A673 (cell line): ENCODE data around the gene FBP2. TPM values are rescaled to one million over a fixed set of nuclear protein-coding genes. Genes with fewer than 3 reads are reported as not detected.

Experiments used
- BruUV-seq: library from RNA; stranded (reverse); fragments of 400-500 nt; replicated peaks from 2 replicates; lab custom pipeline; 2021; lab: Mats Ljungman, UMichigan
- CTCF ChIA-PET: fragments of 300-600 bp; sonication (Branson Sonifier 250); formaldehyde crosslinking; loops from one replicate; lab custom pipeline; 2022; ENCODE audit warnings: antibody characterized with exemption; lab: Charles Lee
- POLR2A ChIA-PET: fragments of 300-600 bp; sonication (Branson Sonifier 250); formaldehyde crosslinking; loops from one replicate; lab custom pipeline; 2022; ENCODE audit warnings: antibody characterized with exemption; ENCODE audit not compliant: low non-redundant PET; lab: Charles Lee
- DNase-seq: peaks from one replicate; pipeline ENCODE4 v3.0.0-alpha.2; 2015; ENCODE audit warnings: low spot score
- H3K27ac ChIP-seq: fragments of 200-600 bp; sonication (generic); 2 replicates; pipeline ENCODE4 v1.5.1; 2016; ENCODE audit warnings: mixed run types, low read depth, mild to moderate bottlenecking, mixed read lengths, antibody characterized with exemption, low read length; ENCODE audit not compliant: poor library complexity, severe bottlenecking
- H3K27me3 ChIP-seq: fragments of 200-600 bp; sonication (generic); replicated peaks from 2 replicates; pipeline ENCODE4 v1.6.1; 2017; ENCODE audit warnings: mixed run types, low read depth, mild to moderate bottlenecking, mixed read lengths, antibody characterized with exemption, low read length; ENCODE audit not compliant: insufficient read depth, poor library complexity
- H3K36me3 ChIP-seq: fragments of 200-600 bp; sonication (generic); 2 replicates; pipeline ENCODE4 v1.6.1; 2016; ENCODE audit warnings: mixed run types, mild to moderate bottlenecking, mixed read lengths, antibody characterized with exemption, low read length; ENCODE audit not compliant: insufficient read depth, poor library complexity, severe bottlenecking
- H3K4me1 ChIP-seq: fragments of 200-600 bp; sonication (generic); 2 replicates; pipeline ENCODE4 v1.6.1; 2017; ENCODE audit warnings: mixed run types, mild to moderate bottlenecking, mixed read lengths, antibody characterized with exemption, low read length; ENCODE audit not compliant: insufficient read depth, poor library complexity, severe bottlenecking
- H3K4me3 ChIP-seq: fragments of 200-600 bp; sonication (generic); 2 replicates; pipeline ENCODE4 v1.5.1; 2016; ENCODE audit warnings: low read depth, mixed run types, mild to moderate bottlenecking, mixed read lengths, low read length; ENCODE audit not compliant: poor library complexity, severe bottlenecking
- H3K9me3 ChIP-seq: fragments of 200-600 bp; sonication (generic); 2 replicates; pipeline ENCODE4 v1.6.1; 2016; ENCODE audit warnings: mixed run types, low read depth, mild to moderate bottlenecking, mixed read lengths, antibody characterized with exemption, low read length; ENCODE audit not compliant: poor library complexity, severe bottlenecking
- CTCF ChIP-seq: fragments of 300-800, 200-600 bp; sonication (generic); conservative IDR thresholded peaks from 2 replicates; pipeline ENCODE4 v1.5.1; 2017; ENCODE audit warnings: low read depth, mild to moderate bottlenecking, antibody characterized with exemption, low read length, moderate library complexity, mixed read lengths
- EZH2 ChIP-seq: fragments of 200-600 bp; sonication (generic); IDR thresholded peaks from 2 replicates; pipeline ENCODE4 v1.6.1; 2017; ENCODE audit warnings: borderline replicate concordance, low read depth, mild to moderate bottlenecking, mixed read lengths, antibody characterized with exemption, low read length; ENCODE audit not compliant: poor library complexity, severe bottlenecking
- intact Hi-C: fragments of 100-400 bp; cut with micrococcal nuclease; formaldehyde crosslinking; loops from one replicate; pipeline ENCODE4 v1.10.0; 2022; ENCODE audit not compliant: unreplicated experiment
- total RNA-seq: library from RNA; stranded (reverse); gene quantifications from 2 replicates; pipeline ENCODE4 v1.2.3, GENCODE V29; 2021

FBP2 gene
- total RNA-seq, 1 experiment from 2014 or later, result 0.21 TPM

- no peak overlapping the region for H3K4me3 ChIP-seq
- ChIA-PET POLR2A (no interaction called here), CTCF (no interaction called here)
- no peaks in the 10 kb centered on the region for H3K27me3 ChIP-seq
- H3K4me1 ChIP-seq, result no peaks in the 10 kb centered on the region
- BruUV-seq, result no TSS peak
- TF ChIP-seq CTCF (no peak), EZH2 (no peak)
- intact Hi-C loops, result no loop called here
- H3K36me3 ChIP-seq, result no peaks in the 10 kb centered on the region
- DNase-seq, result no peak
- H3K27ac ChIP-seq, result no peak overlapping the region
- H3K9me3 ChIP-seq, result no peaks in the 10 kb centered on the region
Measured at GRCh38 chr9:94613003-94613402, 19.4 kb upstream of the FBP2 start.

GRCh38 chr9:94612071-94612470 lies 18.4 kb upstream of the FBP2 start:
- intact Hi-C loops, result no loop called here
- Histone ChIP-seq H3K27me3 (no peaks in the 10 kb centered on the region), H3K27ac (no peak overlapping the region), H3K4me3 (no peak overlapping the region), H3K4me1 (no peaks in the 10 kb centered on the region), H3K36me3 (no peaks in the 10 kb centered on the region), H3K9me3 (no peaks in the 10 kb centered on the region)
- no peak for TF ChIP-seq CTCF
- POLR2A ChIA-PET, result no interaction called here
- no peak for DNase-seq
- CTCF ChIA-PET, result no interaction called here
- BruUV-seq, result no TSS peak

GRCh38 chr9:94611638-94612068 lies 18.0 kb upstream of the FBP2 start:
- no peaks in the 10 kb centered on the region for H3K36me3 ChIP-seq
- no peak for TF ChIP-seq CTCF
- TF ChIP-seq EZH2, result no peak
- intact Hi-C loops, result no loop called here
- H3K9me3 ChIP-seq, result no peaks in the 10 kb centered on the region
- no TSS peak for BruUV-seq
- no peak overlapping the region for H3K4me3 ChIP-seq
- no peaks in the 10 kb centered on the region for H3K27me3 ChIP-seq
- no peaks in the 10 kb centered on the region for H3K4me1 ChIP-seq
- POLR2A ChIA-PET, result no interaction called here
- no peak for DNase-seq
- no peak overlapping the region for H3K27ac ChIP-seq
- CTCF ChIA-PET, result no interaction called here
